Loucy (cell line): ENCODE results near the gene CLCN7.

Source experiments
- H2AFZ ChIP-seq: fragments of 200-600 bp; sonication (generic); 2 replicates; pipeline ENCODE4 v1.6.0; 2016; ENCODE audit warnings: antibody characterized with exemption, mild to moderate bottlenecking, low read length, moderate library complexity
- H3F3A ChIP-seq: fragments of 200-600 bp; 2 replicates; pipeline ENCODE4 v1.6.0; 2016; ENCODE audit warnings: antibody characterized with exemption, low read depth, mild to moderate bottlenecking
- H3K27me3 ChIP-seq: fragments of 200-600 bp; sonication (generic); 2 replicates; pipeline ENCODE4 v1.6.1; 2014; ENCODE audit warnings: low read length, mild to moderate bottlenecking; ENCODE audit not compliant: insufficient read depth, poor library complexity, severe bottlenecking
- H3K36me3 ChIP-seq: fragments of 200-600 bp; sonication (generic); 2 replicates; pipeline ENCODE4 v1.6.1; 2016; ENCODE audit warnings: low read length; ENCODE audit not compliant: insufficient read depth
- H3K4me1 ChIP-seq: fragments of 200-600 bp; sonication (generic); 2 replicates; pipeline ENCODE4 v1.5.1; 2014; ENCODE audit warnings: low read length, mild to moderate bottlenecking; ENCODE audit not compliant: insufficient read depth, poor library complexity, severe bottlenecking
- H3K4me2 ChIP-seq: fragments of 200-600 bp; sonication (generic); 2 replicates; pipeline ENCODE4 v1.6.0; 2014; ENCODE audit warnings: antibody characterized with exemption, low read length, low read depth, mild to moderate bottlenecking; ENCODE audit not compliant: poor library complexity, severe bottlenecking
- H3K4me3 ChIP-seq: fragments of 200-600 bp; sonication (generic); 2 replicates; pipeline ENCODE4 v1.5.1; 2014; ENCODE audit warnings: low read length, mild to moderate bottlenecking, mixed read lengths; ENCODE audit not compliant: poor library complexity, severe bottlenecking
- H3K79me2 ChIP-seq: fragments of 200-600 bp; sonication (generic); 2 replicates; pipeline ENCODE4 v1.6.1; 2014; ENCODE audit warnings: low read length; ENCODE audit not compliant: insufficient read depth
- H3K9ac ChIP-seq: fragments of 200-600 bp; sonication (generic); 2 replicates; pipeline ENCODE4 v1.6.0; 2014; ENCODE audit warnings: mild to moderate bottlenecking, low read depth, low read length, moderate library complexity; ENCODE audit not compliant: poor library complexity, severe bottlenecking
- H3K9me2 ChIP-seq: fragments of 200-600 bp; sonication (generic); replicated peaks from 2 replicates; pipeline ENCODE4 v1.6.1; 2016; ENCODE audit warnings: low read depth, low read length, mixed read lengths
- H3K9me3 ChIP-seq: fragments of 200-600 bp; sonication (generic); 2 replicates; pipeline ENCODE4 v1.6.1; 2014; ENCODE audit warnings: mild to moderate bottlenecking, antibody characterized with exemption, low read length, low read depth; ENCODE audit not compliant: insufficient read depth
- H4K20me1 ChIP-seq: fragments of 200-600 bp; sonication (generic); 2 replicates; pipeline ENCODE4 v1.6.0; 2014; ENCODE audit warnings: antibody characterized with exemption, low read length, mild to moderate bottlenecking; ENCODE audit not compliant: insufficient read depth, poor library complexity, severe bottlenecking
- EZH2phosphoT487 ChIP-seq: fragments of 200-600 bp; IDR thresholded peaks from 2 replicates; pipeline ENCODE4 v1.6.1; 2018; ENCODE audit warnings: antibody characterized with exemption, mild to moderate bottlenecking, moderate library complexity, borderline replicate concordance
- TF ChIP-seq, protein P1 (sequence below): fragments of 200-600 bp; sonication (generic); conservative IDR thresholded peaks from 2 replicates; pipeline ENCODE4 v1.5.1; 2014; ENCODE audit warnings: mild to moderate bottlenecking, antibody characterized with exemption, low read length

The CLCN7 gene

DNA sequence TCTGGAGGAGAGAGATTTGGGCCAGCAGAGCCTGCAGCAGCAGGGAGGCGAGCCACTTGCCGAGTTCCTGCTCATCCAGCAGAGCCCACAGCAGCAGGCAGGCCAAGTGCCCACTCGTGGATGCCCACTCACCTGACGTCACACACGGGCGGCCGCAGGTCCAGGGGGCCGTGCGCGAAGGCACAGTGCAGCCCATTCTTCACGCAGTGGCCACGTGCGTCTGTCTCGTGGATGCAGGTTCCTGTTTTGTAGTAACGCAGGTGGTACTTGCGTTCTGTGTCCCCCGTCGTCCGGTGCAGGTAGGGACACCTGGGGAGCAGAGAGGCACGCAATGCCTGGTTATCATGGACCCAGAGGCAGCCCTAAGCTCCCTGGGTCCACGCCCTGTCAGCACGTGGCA, 71.8 kb downstream of the CLCN7 start:
- peaks cover 3% of the 10 kb centered on the region for H4K20me1 ChIP-seq
- no peaks in the 10 kb centered on the region for H3K9me3 ChIP-seq
- H3K27me3 ChIP-seq = no peaks in the 10 kb centered on the region
- no peaks in the 10 kb centered on the region for H3F3A ChIP-seq
- H3K9me2 ChIP-seq = no peaks in the 10 kb centered on the region
- no peaks in the 10 kb centered on the region; the same call in 1 of the 2 replicates for H3K36me3 ChIP-seq
- H2AFZ ChIP-seq = no peak overlapping the region
- H3K4me2 ChIP-seq = no peak overlapping the region
- no peaks in the 10 kb centered on the region; the same call in 1 of the 2 replicates for H3K79me2 ChIP-seq
- no peak overlapping the region for H3K4me3 ChIP-seq
- no peaks in the 10 kb centered on the region for H3K4me1 ChIP-seq
- H3K9ac ChIP-seq = no peak overlapping the region
- TF ChIP-seq, protein P1, sequence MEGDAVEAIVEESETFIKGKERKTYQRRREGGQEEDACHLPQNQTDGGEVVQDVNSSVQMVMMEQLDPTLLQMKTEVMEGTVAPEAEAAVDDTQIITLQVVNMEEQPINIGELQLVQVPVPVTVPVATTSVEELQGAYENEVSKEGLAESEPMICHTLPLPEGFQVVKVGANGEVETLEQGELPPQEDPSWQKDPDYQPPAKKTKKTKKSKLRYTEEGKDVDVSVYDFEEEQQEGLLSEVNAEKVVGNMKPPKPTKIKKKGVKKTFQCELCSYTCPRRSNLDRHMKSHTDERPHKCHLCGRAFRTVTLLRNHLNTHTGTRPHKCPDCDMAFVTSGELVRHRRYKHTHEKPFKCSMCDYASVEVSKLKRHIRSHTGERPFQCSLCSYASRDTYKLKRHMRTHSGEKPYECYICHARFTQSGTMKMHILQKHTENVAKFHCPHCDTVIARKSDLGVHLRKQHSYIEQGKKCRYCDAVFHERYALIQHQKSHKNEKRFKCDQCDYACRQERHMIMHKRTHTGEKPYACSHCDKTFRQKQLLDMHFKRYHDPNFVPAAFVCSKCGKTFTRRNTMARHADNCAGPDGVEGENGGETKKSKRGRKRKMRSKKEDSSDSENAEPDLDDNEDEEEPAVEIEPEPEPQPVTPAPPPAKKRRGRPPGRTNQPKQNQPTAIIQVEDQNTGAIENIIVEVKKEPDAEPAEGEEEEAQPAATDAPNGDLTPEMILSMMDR = no peak
- no peak for TF ChIP-seq EZH2phosphoT487

DNA sequence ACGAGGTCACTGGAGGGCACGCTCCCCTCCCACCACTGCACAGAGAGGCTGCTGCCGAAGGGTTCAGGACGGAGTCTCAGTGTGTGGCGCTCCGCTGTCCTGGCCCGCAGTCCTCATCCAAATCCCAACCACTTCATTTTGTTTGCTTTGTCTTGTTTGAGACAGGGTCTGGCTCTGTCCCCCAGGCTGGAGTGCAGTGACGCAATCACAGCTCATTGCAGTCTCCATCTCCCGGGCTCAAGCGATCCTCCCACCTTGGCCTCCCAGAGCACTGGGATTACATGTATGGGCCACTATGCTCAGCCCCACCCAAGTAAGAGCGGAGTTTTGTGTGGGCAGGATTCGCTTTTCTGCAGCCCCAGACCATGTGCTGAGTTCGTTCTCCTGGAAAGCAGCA, 73.1 kb downstream of the CLCN7 start:
- H3K4me3 ChIP-seq = no peak overlapping the region
- no peak for TF ChIP-seq EZH2phosphoT487
- TF ChIP-seq, protein P1 = no peak
- H3F3A ChIP-seq = no peaks in the 10 kb centered on the region
- no peak overlapping the region for H3K4me2 ChIP-seq
- no peaks in the 10 kb centered on the region; the same call in 1 of the 2 replicates for H3K36me3 ChIP-seq
- no peaks in the 10 kb centered on the region for H3K9me3 ChIP-seq
- H3K79me2 ChIP-seq = no peaks in the 10 kb centered on the region
- H3K9ac ChIP-seq = no peak overlapping the region
- H2AFZ ChIP-seq = no peak overlapping the region
- H3K27me3 ChIP-seq = no peaks in the 10 kb centered on the region
- H3K9me2 ChIP-seq = no peaks in the 10 kb centered on the region
- H3K4me1 ChIP-seq = no peaks in the 10 kb centered on the region
- no peaks in the 10 kb centered on the region for H4K20me1 ChIP-seq

DNA sequence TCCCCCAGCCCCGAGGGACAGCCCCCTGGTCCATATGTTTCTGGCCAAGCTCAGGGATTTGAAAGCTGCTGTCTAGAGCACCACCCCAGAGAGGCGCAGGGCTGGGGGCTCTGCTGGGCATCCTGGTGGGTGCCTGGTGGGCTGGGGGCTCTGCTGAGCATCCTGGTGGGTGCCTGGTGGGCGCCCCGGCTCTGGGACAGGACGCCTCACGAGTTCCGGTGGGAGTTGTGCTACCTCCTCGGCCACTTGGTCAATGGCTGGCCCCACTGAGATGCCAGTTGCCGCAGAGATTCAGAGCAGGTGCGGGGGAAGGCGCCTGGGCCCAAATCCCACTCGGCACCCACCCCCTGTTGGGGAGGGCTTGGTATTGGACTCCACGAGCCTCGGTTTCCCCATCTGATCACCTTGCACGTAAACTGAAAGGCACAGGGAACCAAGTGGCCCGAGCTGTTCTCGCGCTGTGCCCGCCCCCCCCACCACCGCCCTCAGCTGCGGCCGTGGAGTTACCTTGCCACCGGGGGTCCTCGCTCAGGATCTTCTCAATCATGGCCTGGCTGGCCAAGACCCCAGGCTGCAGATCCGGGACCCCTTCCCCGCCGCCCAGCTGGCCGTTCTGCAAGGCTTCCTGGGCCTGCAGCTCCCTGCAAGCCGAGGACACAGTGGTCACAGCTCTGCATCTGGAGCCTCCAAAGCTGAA, 73.6 kb downstream of the CLCN7 start:
- TF ChIP-seq, protein P1 = no peak
- no peak for TF ChIP-seq EZH2phosphoT487
- no peak overlapping the region for H3K4me3 ChIP-seq
- H3K4me2 ChIP-seq = no peak overlapping the region
- no peaks in the 10 kb centered on the region for H3K9me3 ChIP-seq
- no peaks in the 10 kb centered on the region for H3K9me2 ChIP-seq
- H3K9ac ChIP-seq = no peak overlapping the region
- H3K27me3 ChIP-seq = no peaks in the 10 kb centered on the region
- H3F3A ChIP-seq = no peaks in the 10 kb centered on the region
- H4K20me1 ChIP-seq = no peaks in the 10 kb centered on the region
- no peak overlapping the region for H2AFZ ChIP-seq
- no peaks in the 10 kb centered on the region for H3K4me1 ChIP-seq
- no peaks in the 10 kb centered on the region; the same call in 1 of the 2 replicates for H3K36me3 ChIP-seq
- H3K79me2 ChIP-seq = no peaks in the 10 kb centered on the region
